ENCODE measurements around the gene MTO1.
"Not testable (repeated sequence)": the region's sequence is repeated elsewhere in the genome, so short reads cannot be mapped to it uniquely, and the experiment has no call there.

MTO1 gene

DNA sequence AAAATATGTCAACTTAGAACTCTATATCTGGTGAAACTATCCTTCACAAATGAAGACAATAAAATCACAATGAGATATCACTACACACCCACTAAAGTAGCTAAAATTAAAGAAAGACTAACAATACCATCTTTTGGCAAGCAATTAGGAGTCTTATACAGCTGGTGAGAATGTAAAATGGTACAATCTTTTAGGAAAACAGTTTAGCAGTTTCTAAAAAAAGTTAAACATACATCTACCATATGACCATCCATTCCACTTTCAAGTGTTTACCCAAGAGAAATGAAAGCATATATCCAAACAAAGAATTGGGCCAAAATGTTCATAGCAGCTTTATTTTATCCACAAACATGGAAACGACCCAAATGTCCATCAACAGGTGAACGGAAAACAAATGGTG lies 73.1 kb downstream of the MTO1 start:
- no peak for DNase-seq

DNA sequence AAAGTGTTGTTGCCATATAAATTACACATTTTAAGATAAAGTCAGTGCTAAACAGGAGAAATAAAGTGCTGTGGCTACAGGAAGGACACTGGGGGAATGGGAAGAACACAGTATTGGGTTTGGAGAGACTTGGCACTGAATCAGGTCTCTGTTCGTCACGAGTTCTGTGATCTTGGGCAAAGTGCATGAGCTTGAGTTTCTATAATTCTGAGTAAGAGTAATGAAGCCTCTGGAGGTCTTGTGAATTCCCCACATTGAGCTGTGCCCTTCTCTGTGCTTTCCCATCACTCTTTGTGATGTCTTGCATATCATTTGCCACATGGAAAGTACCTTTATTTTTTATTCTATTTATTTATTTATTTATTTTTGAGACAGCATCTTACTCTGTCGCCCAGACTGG lies 76.1 kb downstream of the MTO1 start:
- DNase-seq: no peak

DNA sequence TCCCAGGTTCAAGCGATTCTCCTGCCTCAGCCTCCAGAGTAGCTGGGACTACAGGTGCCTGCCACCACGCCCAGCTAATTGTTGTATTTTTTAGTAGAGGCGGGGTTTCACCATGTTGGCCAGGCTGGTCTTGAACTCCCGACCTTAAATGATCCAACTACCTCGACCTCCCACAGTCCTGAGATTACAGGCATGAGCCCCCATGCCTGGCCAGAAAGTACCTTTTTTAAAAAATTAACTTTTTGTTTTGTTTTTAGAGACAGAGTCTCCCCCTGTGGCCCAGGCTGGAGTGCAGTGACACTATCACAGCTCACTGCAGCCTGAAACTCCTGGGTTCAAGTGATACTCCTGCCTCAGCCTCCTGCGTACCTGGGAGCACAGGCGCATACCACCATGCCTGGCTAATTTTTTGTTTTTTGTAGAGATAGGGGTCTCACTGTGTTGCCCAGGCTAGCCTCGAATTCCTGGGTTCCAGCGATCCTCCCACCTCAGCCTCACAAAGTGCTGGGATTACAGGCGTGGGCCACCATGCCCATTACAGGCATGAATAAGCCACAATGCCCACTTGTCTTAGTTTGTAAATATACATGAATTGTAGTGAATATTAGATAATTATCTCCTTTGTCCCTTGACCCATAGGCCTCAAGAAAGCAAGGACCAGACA lies 76.7 kb downstream of the MTO1 start:
- DNase-seq: no peak

DNA sequence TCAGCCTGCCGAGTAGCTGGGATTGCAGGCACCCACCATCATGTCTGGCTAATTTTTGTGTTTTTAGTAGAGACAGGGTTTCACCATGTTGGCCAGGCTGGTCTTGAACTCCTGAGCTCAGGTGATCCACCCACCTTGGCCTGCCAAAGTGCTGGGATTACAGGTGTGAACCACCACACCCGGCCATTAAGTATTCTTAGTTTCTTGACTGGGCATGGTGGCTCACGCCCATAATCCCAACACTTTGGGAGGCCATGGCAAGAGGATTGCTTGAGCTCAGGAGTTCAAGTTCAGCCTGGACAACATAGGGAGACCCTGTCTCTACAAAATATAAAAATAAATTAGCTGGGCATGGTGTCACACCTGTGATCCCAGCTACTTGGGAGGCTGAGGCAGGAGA lies 80.9 kb downstream of the MTO1 start:
- DNase-seq: not testable (repeated sequence)

DNA sequence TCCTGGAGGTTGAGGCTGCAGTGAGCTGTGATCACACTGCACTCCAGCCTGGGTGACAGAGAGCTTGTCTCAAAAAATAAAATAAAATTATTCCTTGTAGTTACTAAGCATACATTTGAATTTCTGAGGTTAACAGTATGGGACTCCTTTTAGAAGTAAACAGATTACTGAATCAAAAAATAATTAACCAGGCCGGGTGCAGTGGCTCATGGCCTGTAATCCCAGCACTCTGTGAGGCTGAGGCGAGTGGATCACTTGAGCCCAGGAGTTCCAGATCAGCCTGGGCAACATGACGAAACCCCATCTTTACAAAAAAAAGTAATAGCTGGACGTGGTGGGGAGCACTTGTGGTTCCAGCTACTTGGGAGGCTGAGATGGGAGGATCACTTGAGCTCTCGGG lies 81.4 kb downstream of the MTO1 start:
- no peak for DNase-seq

DNA sequence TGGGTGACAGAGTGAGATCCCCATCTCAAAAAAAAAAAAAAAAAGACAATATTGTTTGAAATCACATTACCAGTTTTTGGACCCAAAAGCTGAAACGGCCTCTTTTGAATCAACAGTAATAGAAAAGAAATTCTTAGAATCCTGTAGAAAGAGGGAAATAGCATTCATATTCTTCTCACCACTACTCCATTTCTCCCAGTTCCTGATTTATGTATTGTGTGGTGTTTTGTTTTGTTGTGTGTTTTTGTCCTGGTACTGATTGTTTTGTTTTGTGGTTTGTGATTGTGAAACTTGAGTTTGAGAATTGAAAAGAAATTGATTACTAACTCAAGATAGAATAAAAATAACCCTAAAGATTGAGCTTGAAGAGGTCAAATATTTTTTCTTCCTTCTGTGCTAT lies 85.5 kb downstream of the MTO1 start:
- no peak for DNase-seq

DNA sequence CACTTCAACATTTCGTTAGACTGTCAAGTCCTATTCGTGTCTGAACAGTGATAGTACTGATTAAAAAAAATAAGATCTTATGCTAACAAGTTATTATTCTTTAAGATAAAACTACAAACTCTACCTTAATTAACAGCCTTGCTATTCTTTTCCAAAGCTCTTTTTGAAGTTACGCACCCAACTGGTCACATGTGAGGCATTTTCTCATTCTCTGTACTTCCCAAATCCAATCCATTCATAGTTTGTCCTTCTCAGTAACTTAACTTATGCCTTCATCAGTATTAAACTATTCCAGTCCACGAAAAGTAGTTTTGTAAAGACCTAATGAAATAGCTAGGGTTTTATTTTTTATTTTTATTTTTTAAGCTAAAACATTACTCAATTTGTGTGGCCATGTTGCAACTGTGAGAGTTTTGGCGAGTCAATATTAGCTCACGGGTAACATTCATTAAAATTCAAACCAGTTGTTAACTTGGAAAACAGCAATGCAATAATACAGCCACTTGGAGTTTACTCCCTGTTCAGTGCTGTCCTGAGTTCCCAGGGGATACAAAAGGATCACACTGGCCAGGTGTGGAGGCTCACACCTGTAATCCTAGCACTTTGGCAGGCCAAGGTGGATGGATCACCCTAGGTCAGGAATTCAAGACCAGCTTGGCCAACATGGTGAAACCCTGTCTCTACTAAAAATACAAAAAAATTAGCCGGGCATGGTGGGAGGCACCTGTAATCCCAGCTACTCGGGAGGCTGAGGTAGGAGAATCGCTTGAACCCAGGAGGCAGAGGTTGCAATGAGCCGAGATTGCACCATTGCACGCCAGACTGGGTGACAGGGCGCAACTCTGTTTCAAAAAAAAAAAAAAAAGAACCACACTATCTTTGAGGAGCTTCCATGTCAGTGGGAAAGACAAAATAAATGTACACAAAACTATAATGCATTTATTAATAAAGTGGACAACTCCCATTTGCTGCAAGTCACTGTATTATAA lies 87.2 kb downstream of the MTO1 start:
- DNase-seq: no peak

DNA sequence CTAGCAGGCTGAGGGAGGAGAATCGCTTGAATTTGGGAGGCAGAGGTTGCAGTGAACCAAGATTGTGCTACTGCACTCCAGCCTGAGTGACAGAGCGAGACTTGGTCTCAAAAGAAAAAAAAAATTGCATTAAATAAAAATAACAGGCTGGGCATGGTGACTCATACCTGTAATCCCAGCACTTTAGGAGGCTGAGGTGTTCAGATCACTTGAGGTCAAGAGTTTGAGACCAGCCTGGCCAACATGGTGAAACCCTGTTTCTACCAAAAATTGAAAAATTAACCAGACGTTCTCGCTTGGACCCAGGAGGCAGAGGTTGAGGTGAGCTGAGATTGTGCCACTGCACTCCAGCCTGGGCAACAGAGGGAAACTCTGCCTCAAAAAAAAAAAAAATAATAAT lies 89.6 kb downstream of the MTO1 start:
- DNase-seq: not testable (repeated sequence)

DNA sequence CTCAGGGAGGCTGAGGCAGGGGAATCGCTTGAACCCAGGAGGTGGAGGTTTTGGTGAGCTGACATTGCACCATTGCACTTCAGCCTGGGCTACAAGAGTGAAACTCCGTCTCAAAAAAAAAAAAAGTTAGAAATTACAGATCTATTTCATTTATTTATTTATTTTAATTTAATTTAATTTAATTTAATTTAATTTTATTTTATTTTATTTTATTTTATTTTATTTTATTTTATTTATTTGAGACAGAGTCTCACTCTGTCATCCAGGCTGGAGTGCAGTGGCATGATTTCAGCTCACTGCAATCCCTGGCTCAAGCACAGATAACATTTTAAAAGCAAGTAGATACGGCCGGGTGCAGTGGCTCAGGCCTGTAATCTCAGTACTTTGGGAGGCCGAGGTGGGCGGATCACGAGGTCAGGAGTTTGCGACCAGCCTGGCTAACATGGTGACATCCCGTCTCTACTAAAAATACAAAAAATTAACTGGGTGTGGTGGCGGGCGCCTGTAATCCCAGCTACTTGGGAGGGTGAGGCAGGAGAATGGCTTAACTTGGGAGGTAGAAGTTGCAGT lies 93.9 kb downstream of the MTO1 start:
- DNase-seq: not testable (repeated sequence)

DNA sequence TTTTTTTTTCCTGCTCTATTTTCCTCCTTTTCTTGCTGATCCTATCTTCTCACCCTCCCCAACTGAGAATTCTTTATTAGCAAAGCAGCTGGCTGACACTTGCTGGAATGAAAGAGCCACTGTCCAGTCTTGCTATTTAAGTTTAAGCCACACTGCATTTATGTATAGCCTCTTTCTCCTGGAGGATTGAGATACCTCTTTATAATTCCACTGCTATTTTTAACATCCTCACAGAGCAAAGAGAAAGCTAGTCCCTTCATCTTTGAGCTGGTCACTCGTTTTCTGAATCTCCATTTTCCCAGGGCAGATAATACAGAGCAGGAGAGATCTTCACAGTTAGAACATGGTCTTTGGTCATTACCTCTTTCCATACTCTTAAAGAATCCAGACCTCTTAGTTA lies 95.3 kb downstream of the MTO1 start:
- no peak for DNase-seq
